Ovary (tissue), 9 donors: ENCODE measurements around the gene MPPED2. TPM values are rescaled to one million over a fixed set of nuclear protein-coding genes. Genes with fewer than 3 reads are reported as not detected.

Experiments
- DNase-seq, 5 donors: peaks; one replicate each; pipeline ENCODE4 v3.0.0-alpha.2; 2019 to 2020
- H3K27ac ChIP-seq, 2 donors: fragments of 200-600 bp; one replicate each; pipeline versions ENCODE4 v1.5.1 to v1.8.0; 2019 to 2022
- H3K27me3 ChIP-seq: fragments of 200-600 bp; one replicate; pipeline ENCODE4 v1.8.0; 2022
- H3K36me3 ChIP-seq: fragments of 200-600 bp; sonication (generic); one replicate; pipeline ENCODE4 v1.5.1; 2019
- H3K4me1 ChIP-seq: one replicate; pipeline ENCODE4 v1.8.1; 2013; ENCODE audit warnings: mild to moderate bottlenecking, moderate library complexity; ENCODE audit not compliant: insufficient read depth
- H3K4me3 ChIP-seq: fragments of 200-600 bp; sonication (generic); one replicate; pipeline ENCODE4 v1.5.1; 2017
- H3K9me3 ChIP-seq, 2 donors: fragments of 200-600 bp in 1 of 2; sonication (generic) in 1 of 2; one replicate each; pipeline versions ENCODE4 v1.5.1 to v1.8.1; 2013 to 2019; ENCODE audit warnings: mild to moderate bottlenecking in 1 of 2, moderate library complexity in 1 of 2
- EP300 ChIP-seq: sonication (generic); formaldehyde crosslinking; IDR thresholded peaks from one replicate; pipeline ENCODE4 v1.6.1; 2017; ENCODE audit warnings: antibody characterized with exemption
- POLR2A ChIP-seq: fragments of 450-650 bp; IDR thresholded peaks from one replicate; pipeline ENCODE4 v1.6.1; 2017; ENCODE audit warnings: antibody characterized with exemption, mild to moderate bottlenecking, moderate library complexity
- WGBS, 3 donors: extraction: QIAGEN DNeasy Blood & Tissue Kit in 1 of 3; methylation state at CpG; one replicate each; pipeline versions ENCODE4 v1.1.5 to v1.1.7; 2013 to 2017; 5-methylcytosine and 5-hydroxymethylcytosine counted together
- intact Hi-C, 4 donors: fragments of 100-400 bp; cut with DNase I; formaldehyde crosslinking; loops; one replicate each; pipeline versions ENCODE4 v1.11.0 to v1.15.1; 2022 to 2023
- polyA plus RNA-seq, 2 donors: library from polyadenylated mRNA; stranded (reverse); fragments of 200-250 nt in 1 of 2; fragments of 350-450 nt in 1 of 2; fragmentation: Illumina TruSeq in 1 of 2; extraction: RNeasy Lipid Tissue Mini Kit (QIAGEN cat#74804) in 1 of 2; gene quantifications; one replicate each; pipeline ENCODE4 v1.2.3, GENCODE V29; 2013 to 2014
- total RNA-seq, 7 donors: library from RNA; depleted of rRNA in 2 of 7; stranded (reverse); fragments of >200 nt in 2 of 7; fragmentation: NEBNext Ultra II Directional in 3 of 7; extraction: Animal tissue kit (Norgen Biotek cat#: 25700) in 3 of 7; gene quantifications; one replicate each; pipeline versions ENCODE4 v1.1.0 to v1.2.4, GENCODE V29; 2016 to 2023
- TF ChIP-seq, protein P1 (sequence below), 3 donors: fragments of 450-650 bp in 2 of 3; fragments of 200-600 bp in 1 of 3; IDR thresholded peaks; one replicate each; pipeline versions ENCODE4 v1.5.1 to v1.8.0; 2016 to 2022; ENCODE audit warnings: antibody characterized with exemption in 3 of 3, mild to moderate bottlenecking in 1 of 3
- donor health status: DM: no; HTN: no; CAD: no; lungs with moderate emphysema.
- donor health status: DM: no; HTN: no; CAD: no.
- donor health status: Bipolar disorder and iron deficiency.
- donor health status: DM: yes; HTN: yes; CAD: no.
- donor health status: DM: no; HTN: no; CAD: no.
- donor health status: DM: yes; HTN: yes; CAD: no.

The MPPED2 gene
- total and polyA plus RNA-seq, 9 donors = 0.30 to 10.1 (median 2.9) TPM

- 52 to 68% (median 52%) methylated on average over 5 of the region's 5 CpGs for WGBS, 3 donors
Observed at GRCh38 chr11:30451626-30452025, 134.5 kb downstream of the MPPED2 start.

DNA sequence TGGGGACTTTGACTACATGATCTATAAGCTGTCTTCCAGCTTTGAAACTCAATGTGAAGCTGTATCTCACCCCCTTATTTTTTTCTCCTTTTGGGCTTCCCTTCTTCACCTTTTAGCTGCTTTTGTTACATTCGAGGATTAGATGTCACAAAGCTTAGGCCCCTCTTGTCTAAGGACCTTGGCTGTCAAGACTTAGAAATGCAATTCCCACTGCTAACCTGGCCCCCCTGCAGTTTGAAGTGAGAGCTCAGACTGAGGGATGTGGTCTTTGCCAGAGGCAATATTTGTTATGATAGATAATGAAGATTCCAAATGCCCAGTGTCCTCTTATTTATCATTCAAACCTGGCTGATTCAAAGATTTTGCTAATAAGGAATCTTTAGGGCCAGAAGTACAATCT is 135.0 kb downstream of the MPPED2 start:
- WGBS, 3 donors = 70 to 77% (median 75%) methylated on average over 1 of the region's 1 CpG
- Histone ChIP-seq H3K27ac (no peak overlapping the region), H3K36me3 (no peaks in the 10 kb centered on the region), H3K9me3 (no peaks in the 10 kb centered on the region), H3K4me1 (no peaks in the 10 kb centered on the region), H3K4me3 (no peak overlapping the region), H3K27me3 (no peaks in the 10 kb centered on the region)
- no peak for DNase-seq
- no peak for TF ChIP-seq POLR2A
- TF ChIP-seq, protein P1, sequence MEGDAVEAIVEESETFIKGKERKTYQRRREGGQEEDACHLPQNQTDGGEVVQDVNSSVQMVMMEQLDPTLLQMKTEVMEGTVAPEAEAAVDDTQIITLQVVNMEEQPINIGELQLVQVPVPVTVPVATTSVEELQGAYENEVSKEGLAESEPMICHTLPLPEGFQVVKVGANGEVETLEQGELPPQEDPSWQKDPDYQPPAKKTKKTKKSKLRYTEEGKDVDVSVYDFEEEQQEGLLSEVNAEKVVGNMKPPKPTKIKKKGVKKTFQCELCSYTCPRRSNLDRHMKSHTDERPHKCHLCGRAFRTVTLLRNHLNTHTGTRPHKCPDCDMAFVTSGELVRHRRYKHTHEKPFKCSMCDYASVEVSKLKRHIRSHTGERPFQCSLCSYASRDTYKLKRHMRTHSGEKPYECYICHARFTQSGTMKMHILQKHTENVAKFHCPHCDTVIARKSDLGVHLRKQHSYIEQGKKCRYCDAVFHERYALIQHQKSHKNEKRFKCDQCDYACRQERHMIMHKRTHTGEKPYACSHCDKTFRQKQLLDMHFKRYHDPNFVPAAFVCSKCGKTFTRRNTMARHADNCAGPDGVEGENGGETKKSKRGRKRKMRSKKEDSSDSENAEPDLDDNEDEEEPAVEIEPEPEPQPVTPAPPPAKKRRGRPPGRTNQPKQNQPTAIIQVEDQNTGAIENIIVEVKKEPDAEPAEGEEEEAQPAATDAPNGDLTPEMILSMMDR (IDR thresholded peaks at IDR 0.05) = no peak
- no peak for TF ChIP-seq EP300
- intact Hi-C loops = no loop called here

More at GRCh38 chr11:30451626-30452025, 134.5 kb downstream of the MPPED2 start:
- Histone ChIP-seq H3K36me3 (no peaks in the 10 kb centered on the region), H3K4me1 (no peaks in the 10 kb centered on the region), H3K9me3 (no peaks in the 10 kb centered on the region), H3K4me3 (no peak overlapping the region), H3K27me3 (no peaks in the 10 kb centered on the region), H3K27ac (no peak overlapping the region)
- intact Hi-C loops = no loop called here
- no peak for DNase-seq
- TF ChIP-seq, protein P1 (IDR thresholded peaks at IDR 0.05) = no peak
- no peak for TF ChIP-seq EP300

DNA sequence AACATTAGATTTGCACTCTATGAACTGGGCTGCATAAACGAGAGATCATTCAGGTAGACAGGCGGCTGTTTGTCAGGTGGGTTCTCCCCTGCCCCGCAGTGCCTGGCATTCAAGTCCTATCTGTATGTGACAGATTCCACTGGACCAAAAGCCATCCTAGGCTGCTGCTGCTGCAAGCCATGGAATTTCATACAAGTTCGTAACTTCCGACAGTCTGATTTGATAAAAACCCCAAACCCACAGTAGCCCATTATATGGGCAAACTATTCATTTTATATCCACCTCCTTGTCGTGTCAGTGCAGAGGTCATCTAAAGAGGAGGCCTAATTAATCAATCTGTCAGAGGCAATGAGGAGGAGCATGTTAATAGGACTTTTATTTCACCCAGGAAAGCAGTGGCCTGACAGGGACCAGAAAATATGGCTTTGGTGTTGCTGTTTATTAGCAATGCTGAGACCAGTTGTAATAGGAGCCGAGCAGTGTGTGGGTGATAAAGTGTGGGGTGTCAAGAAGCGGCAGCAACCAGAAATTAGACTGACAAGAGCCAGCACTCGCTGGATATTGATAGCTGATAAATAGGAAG is 139.0 kb downstream of the MPPED2 start:
- WGBS, 3 donors = 66 to 75% (median 75%) methylated on average over 9 of the region's 9 CpGs
- no peak for DNase-seq

DNA sequence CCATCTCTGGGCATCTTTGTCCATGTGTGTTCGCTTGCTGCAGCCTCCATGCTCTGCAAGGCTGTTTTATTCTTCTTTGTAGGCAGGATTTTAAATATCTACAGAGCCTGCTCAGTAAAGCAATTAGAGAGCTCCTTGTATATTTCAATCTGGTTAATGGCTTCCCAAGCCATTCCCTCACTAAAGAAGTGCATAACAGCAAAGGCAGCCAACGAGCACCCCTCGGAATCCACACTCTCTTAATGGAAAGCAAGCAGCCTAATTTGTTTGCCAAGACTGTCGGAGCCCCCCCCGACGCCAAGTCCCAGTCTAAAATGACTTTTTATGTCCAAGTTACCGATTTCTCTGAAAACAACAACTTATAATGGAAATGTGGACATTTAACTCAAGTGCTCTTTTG is 139.6 kb downstream of the MPPED2 start:
- DNase-seq = no peak
- WGBS, 3 donors = 63 to 69% (median 68%) methylated on average over 7 of the region's 7 CpGs
- Histone ChIP-seq H3K4me3 (no peak overlapping the region), H3K27ac (no peak overlapping the region), H3K36me3 (no peaks in the 10 kb centered on the region), H3K27me3 (no peaks in the 10 kb centered on the region), H3K9me3 (no peaks in the 10 kb centered on the region), H3K4me1 (no peaks in the 10 kb centered on the region)
- TF ChIP-seq, protein P1 (IDR thresholded peaks at IDR 0.05) = no peak
- TF ChIP-seq EP300 = no peak
- TF ChIP-seq POLR2A = no peak
- intact Hi-C loops = no loop called here

More for the DNA sequence above, 139.0 kb downstream of the MPPED2 start:
- no peaks in the 10 kb centered on the region for H3K4me1 ChIP-seq
- H3K36me3 ChIP-seq = no peaks in the 10 kb centered on the region
- intact Hi-C loops = no loop called here
- no peaks in the 10 kb centered on the region for H3K9me3 ChIP-seq
- H3K27ac ChIP-seq = no peak overlapping the region
- TF ChIP-seq POLR2A (no peak), EP300 (no peak)
- TF ChIP-seq, protein P1 (IDR thresholded peaks at IDR 0.05) = no peak
- no peak overlapping the region for H3K4me3 ChIP-seq
- H3K27me3 ChIP-seq = no peaks in the 10 kb centered on the region
